NCI-H82 (cell line): Measurements from ENCODE around the gene RILPL1.
"Not testable (repeated sequence)": the region's sequence is repeated elsewhere in the genome, so short reads cannot be mapped to it uniquely, and the experiment has no call there.

ENCODE experiments used
- DNase-seq: peaks from one replicate; lab custom pipeline; 2025; lab: John Stamatoyannopoulos, UW

The RILPL1 gene

DNA sequence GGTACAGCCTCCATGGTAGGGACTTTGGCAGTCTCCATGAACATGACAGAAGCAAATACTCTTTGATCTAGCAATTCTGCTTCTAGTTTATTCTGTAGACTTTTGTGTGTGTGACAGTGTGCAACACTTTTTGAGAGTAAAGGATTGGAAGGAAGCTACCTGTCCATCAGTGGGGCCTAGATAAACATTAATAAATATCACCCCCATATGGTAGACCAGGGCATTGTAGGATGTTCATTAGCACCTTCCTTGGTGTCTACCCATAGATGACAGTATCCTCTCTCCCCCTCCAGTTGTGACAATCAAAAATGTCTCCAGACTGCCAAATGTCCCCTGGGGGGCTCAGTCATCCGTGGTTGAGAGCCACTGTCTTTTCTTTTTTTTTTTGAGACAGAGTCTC, 64.7 kb downstream of the RILPL1 start:
- DNase-seq: peak; percentile 34

GRCh38 chr12:123465084-123465483, 68.4 kb downstream of the RILPL1 start:
- DNase-seq: no peak

- DNase-seq: not testable (repeated sequence)
Observed at GRCh38 chr12:123463174-123463573, 70.3 kb downstream of the RILPL1 start.

GRCh38 chr12:123457980-123458779, 75.3 kb downstream of the RILPL1 start, which contains the start of gene SNRNP35:
Gene SNRNP35 (plus strand): TSS chr12:123458139. CDS start chr12:123465541, 7,402 bp downstream.
- peak; percentile 92 for DNase-seq

- no peak for DNase-seq
Observed at GRCh38 chr12:123453165-123453564, 80.4 kb downstream of the RILPL1 start.

DNA sequence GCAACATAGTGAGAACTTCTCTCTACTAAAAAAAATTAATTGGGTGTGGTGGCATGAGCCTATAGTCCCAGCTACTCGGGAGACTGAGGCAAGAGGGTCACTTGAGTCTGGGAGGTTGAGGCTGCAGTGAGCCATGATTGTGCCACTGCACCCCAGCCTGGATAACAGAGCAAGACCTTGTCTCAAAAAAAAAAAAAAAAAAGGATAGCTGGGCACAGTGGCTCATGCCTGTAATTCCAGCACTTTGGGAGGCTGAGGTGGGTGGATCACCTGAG, 81.3 kb downstream of the RILPL1 start:
- DNase-seq: not testable (repeated sequence)

DNA sequence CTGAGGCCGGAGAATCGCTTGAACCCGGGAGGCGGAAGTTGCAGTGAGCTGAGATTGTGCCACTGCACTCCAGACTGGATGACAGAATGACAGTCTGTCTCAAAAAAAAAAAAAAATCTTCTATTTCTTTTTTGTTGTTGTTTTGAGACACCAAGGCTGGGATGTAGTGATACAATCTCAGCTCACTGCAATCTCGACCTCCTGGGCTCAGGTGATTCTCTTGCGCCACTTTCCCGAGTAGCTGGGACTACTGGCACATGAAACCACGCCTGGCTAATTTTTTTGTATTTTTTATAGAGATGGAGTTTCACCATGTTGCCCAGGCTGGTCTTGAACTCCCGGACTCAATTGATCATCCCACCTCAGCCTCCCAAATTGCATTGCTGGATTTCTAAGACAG, 82.9 kb downstream of the RILPL1 start:
- DNase-seq: no peak

GRCh38 chr12:123449856-123450255, 83.7 kb downstream of the RILPL1 start:
- DNase-seq: no peak

GRCh38 chr12:123449249-123449733, 84.2 kb downstream of the RILPL1 start:
- no peak for DNase-seq

DNA sequence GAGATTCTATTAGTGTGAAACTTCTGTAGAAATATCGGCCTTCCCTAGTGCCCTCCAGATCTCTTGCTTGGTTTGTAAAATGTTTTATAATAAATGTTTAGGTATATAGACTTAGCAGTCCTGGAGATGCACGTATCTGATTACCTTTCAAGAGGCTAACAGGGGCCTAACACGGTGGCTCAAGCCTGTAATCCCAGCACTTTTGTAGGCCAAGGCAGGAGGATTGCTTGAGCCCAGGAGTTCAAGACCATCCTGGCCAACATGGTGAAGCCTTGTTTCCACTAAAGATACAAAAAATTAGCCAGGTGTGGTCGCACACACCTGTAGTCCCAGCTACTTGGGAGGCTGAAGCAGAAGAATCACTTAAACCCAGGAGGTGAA, 87.2 kb downstream of the RILPL1 start:
- DNase-seq: no peak

DNA sequence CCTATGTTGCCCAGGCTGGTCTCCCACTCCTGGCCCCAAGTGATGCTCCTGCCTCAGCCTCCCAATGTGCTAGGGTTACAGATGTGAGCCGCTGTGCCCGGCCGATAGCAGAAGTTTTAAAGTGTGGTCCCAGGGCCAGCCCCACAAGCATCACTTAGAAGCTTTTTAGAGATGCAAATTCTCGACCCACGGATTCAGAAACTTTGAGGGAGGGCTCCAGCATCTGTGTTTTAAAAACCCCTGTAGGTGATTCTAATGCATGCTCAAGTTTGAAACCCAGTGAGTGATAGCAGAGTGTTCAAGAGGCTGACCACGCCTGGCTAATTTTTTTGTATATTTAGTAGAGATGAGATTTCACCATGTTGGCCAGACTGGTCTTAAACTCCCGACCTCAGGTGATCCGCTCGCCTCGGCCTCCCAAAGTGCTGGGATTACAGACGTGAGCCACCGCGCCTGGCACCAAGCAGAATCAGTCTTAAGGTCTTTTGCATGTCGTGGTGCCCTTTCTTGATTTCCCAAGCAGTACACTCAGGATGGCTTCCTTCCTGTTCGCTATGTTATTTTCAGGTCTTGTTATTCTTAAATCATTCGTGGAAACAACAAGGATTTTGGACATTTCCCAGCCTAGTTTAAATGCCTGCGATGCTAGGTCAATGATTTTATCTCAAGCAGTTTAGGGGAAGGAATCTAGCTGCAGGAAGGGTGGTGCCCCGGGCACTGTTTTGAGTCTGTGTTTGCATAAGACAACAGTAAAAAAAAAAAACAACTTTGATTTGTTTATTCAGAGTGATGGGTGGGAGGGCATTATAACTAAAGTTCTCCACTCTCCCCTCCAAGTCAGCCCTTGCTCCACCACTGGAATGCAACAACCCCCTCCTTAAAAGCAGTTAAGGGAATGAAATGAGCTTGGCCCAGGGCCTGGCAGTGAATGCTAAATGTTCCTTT, 87.9 kb downstream of the RILPL1 start:
- DNase-seq: no peak

GRCh38 chr12:123444092-123445026, 89.2 kb downstream of the RILPL1 start:
- DNase-seq: no peak

- DNase-seq: no peak
Observed at GRCh38 chr12:123442774-123443173, 90.7 kb downstream of the RILPL1 start.

GRCh38 chr12:123441523-123442164, 91.9 kb downstream of the RILPL1 start:
- DNase-seq: no peak

DNA sequence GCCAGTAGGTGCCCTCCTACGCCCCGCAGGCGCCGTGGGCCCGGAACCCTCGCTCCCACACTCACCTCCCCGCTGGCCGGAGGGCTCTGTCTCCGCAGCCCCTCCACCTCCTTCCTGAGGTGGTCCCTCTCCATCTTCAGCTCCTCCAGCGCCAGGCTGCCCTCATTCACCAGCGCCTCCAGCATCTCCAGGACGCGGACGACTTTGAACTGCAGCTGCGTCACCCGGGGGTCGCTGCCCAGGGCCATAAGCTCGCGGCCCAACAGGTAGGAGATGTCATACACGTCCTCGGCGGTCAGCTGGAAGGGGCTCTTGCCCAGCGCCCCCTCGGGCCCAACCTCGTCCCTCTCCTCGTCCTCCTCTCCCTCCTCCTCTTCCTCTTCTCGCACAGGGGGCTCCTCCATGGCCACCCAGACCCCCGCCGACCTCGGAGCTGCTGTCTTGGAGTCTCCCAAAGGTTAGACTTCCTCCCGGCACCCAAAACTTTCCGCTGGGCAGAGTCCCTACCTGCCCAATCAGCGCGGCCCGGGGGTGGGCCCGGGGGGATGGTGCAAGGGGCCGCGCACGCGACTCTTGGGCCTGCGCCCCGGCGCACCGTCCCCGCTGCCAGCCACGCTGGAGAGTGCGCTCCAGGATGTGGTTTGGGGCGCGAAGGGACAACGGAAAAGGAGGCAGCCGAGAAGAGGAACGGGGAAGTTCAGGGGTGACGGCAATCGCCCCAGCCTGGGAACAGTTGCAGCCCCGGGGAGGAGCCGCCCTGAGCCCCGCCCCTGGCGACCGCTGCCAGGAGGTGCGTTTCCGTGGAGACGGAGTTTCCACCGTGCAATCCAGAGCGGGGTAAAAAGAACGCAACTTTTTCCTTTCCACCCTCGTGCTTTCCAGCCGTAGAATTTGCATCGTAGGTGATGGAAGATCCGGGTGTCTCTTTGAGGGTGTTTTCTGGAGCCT, 97.2 kb downstream of the RILPL1 start, which contains the start of gene RILPL2:
RILPL2 (minus strand) TSS at position 668 of the 948 bp plus-strand sequence; CDS start at position 404, 264 bp downstream.
- peak; percentile 75 for DNase-seq

- DNase-seq: no peak
Observed at GRCh38 chr12:123435636-123436016, 97.9 kb downstream of the RILPL1 start.

GRCh38 chr12:123433615-123434014, 99.9 kb downstream of the RILPL1 start:
- DNase-seq: no peak

- not testable (repeated sequence) for DNase-seq
Observed at GRCh38 chr12:123431951-123432817, 101.3 kb downstream of the RILPL1 start.

DNA sequence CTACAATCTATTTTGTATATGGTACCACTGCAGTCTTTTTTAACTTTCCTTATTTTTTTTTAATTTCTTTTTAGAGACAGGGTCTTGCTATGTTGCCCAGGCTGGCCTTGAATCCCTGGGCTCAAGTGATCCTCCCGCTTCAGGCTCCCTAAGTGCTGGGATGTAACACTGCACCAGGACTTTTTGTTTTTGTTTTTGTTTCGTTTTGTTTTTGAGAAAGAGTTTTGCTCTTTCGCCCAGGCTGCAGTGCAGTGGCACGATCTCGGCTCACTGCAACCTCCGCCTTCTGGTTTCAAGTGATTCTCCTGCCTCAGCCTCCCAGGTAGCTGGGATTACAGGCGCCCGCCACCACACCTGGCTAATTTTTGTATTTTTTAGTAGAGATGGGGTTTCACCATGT, 104.4 kb downstream of the RILPL1 start:
- DNase-seq: not testable (repeated sequence)
